ENCODE data around the gene CAMTA1.

The CAMTA1 gene

DNA sequence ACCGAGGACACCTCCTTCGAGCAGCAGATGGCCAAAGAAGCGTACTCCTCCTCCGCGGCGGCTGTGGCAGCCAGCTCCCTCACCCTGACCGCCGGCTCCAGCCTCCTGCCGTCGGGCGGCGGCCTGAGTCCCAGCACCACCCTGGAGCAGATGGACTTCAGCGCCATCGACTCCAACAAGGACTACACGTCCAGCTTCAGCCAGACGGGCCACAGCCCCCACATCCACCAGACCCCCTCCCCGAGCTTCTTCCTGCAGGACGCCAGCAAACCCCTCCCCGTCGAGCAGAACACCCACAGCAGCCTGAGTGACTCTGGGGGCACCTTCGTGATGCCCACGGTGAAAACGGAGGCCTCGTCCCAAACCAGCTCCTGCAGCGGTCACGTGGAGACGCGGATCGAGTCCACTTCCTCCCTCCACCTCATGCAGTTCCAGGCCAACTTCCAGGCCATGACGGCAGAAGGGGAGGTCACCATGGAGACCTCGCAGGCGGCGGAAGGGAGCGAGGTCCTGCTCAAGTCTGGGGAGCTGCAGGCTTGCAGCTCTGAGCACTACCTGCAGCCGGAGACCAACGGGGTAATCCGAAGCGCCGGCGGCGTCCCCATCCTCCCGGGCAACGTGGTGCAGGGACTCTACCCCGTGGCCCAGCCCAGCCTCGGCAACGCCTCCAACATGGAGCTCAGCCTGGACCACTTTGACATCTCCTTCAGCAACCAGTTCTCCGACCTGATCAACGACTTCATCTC is 879.1 kb downstream of the CAMTA1 start:
- H4K20me1 ChIP-seq (ENCODE audit: insufficient read depth, low read length) = peaks cover 3% of the 10 kb centered on the region; the same call in 1 of the 2 replicates
- H3K27me3 ChIP-seq (ENCODE audit: insufficient read depth, low read length, poor library complexity) = no peaks in the 10 kb centered on the region
- H3K36me3 ChIP-seq (ENCODE audit: insufficient read depth, low read length) = no peaks in the 10 kb centered on the region
- no peak for TF ChIP-seq EZH2 (IDR thresholded peaks at IDR 0.05; ENCODE audit: borderline replicate concordance, low read depth, low read length, severe bottlenecking)
- TF ChIP-seq, protein P1, sequence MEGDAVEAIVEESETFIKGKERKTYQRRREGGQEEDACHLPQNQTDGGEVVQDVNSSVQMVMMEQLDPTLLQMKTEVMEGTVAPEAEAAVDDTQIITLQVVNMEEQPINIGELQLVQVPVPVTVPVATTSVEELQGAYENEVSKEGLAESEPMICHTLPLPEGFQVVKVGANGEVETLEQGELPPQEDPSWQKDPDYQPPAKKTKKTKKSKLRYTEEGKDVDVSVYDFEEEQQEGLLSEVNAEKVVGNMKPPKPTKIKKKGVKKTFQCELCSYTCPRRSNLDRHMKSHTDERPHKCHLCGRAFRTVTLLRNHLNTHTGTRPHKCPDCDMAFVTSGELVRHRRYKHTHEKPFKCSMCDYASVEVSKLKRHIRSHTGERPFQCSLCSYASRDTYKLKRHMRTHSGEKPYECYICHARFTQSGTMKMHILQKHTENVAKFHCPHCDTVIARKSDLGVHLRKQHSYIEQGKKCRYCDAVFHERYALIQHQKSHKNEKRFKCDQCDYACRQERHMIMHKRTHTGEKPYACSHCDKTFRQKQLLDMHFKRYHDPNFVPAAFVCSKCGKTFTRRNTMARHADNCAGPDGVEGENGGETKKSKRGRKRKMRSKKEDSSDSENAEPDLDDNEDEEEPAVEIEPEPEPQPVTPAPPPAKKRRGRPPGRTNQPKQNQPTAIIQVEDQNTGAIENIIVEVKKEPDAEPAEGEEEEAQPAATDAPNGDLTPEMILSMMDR (IDR thresholded peaks at IDR 0.05; ENCODE audit: borderline replicate concordance, extremely low read depth, low read length, poor library complexity, severe bottlenecking) = no peak
- no peak overlapping the region for H3K4me3 ChIP-seq (ENCODE audit: low read depth in 1 of 2, low read length in 2 of 2)
- H3K27ac ChIP-seq (ENCODE audit: low read length) = no peak overlapping the region
- DNase-seq (no peak), ATAC-seq (ENCODE audit: insufficient read depth, low read depth) (no peak)
- no peaks in the 10 kb centered on the region for H3K79me2 ChIP-seq (ENCODE audit: insufficient read depth, low read length)
- no peak overlapping the region for H3K4me2 ChIP-seq (ENCODE audit: insufficient read depth, low read length)
- no peaks in the 10 kb centered on the region for H3K4me1 ChIP-seq (ENCODE audit: insufficient read depth, low read length)
- no peak overlapping the region for H3K9ac ChIP-seq (ENCODE audit: low read depth, low read length)
- H2AFZ ChIP-seq (ENCODE audit: low read depth, low read length) = no peak overlapping the region
- no peaks in the 10 kb centered on the region for H3K9me3 ChIP-seq (ENCODE audit: insufficient read depth, low read length, severe bottlenecking)

DNA sequence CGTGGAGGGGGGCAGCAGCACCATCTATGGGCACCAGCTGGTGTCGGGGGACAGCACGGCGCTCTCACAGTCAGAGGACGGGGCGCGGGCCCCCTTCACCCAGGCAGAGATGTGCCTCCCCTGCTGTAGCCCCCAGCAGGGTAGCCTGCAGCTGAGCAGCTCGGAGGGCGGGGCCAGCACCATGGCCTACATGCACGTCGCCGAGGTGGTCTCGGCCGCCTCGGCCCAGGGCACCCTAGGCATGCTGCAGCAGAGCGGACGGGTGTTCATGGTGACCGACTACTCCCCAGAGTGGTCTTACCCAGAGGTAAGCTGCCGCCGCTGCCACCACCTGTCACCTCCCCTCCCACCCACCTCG is 879.6 kb downstream of the CAMTA1 start:
- H3K79me2 ChIP-seq (ENCODE audit: insufficient read depth, low read length) = no peaks in the 10 kb centered on the region
- TF ChIP-seq, protein P1 (IDR thresholded peaks at IDR 0.05; ENCODE audit: borderline replicate concordance, extremely low read depth, low read length, poor library complexity, severe bottlenecking) = no peak
- TF ChIP-seq EZH2 (IDR thresholded peaks at IDR 0.05; ENCODE audit: borderline replicate concordance, low read depth, low read length, severe bottlenecking) = no peak
- no peak overlapping the region for H3K9ac ChIP-seq (ENCODE audit: low read depth, low read length)
- no peak overlapping the region for H2AFZ ChIP-seq (ENCODE audit: low read depth, low read length)
- H3K36me3 ChIP-seq (ENCODE audit: insufficient read depth, low read length) = no peaks in the 10 kb centered on the region
- H3K4me2 ChIP-seq (ENCODE audit: insufficient read depth, low read length) = no peak overlapping the region
- no peaks in the 10 kb centered on the region for H3K4me1 ChIP-seq (ENCODE audit: insufficient read depth, low read length)
- H4K20me1 ChIP-seq (ENCODE audit: insufficient read depth, low read length) = peaks cover 6% of the 10 kb centered on the region
- no peaks in the 10 kb centered on the region for H3K9me3 ChIP-seq (ENCODE audit: insufficient read depth, low read length, severe bottlenecking)
- H3K27me3 ChIP-seq (ENCODE audit: insufficient read depth, low read length, poor library complexity) = no peaks in the 10 kb centered on the region
- H3K27ac ChIP-seq (ENCODE audit: low read length) = no peak overlapping the region
- ATAC-seq (ENCODE audit: insufficient read depth, low read depth) = no peak
- no peak overlapping the region for H3K4me3 ChIP-seq (ENCODE audit: low read depth in 1 of 2, low read length in 2 of 2)
- DNase-seq = no peak

DNA sequence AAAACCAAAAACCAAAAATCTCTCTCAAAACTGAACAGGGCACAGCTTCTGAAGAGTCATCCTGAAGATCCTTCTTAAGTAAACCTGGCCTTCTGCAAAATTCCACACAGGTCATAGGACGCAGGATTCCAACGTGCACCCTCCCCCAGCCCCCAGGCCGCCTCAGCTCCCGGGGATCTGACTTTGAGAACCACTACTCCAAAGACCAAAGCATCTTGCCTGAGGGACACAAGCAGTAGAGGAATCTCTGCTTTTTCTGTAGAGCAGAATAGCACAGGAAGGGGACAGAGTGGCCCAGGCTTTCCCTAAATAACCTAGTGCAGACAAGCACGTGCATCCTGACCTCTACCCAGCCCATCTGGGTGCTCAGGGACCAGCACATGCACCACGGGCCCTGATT is 881.0 kb downstream of the CAMTA1 start:
- Histone ChIP-seq H3K36me3 (ENCODE audit: insufficient read depth, low read length) (no peaks in the 10 kb centered on the region), H3K4me2 (ENCODE audit: insufficient read depth, low read length) (no peak overlapping the region), H3K9me3 (ENCODE audit: insufficient read depth, low read length, severe bottlenecking) (no peaks in the 10 kb centered on the region), H3K9ac (ENCODE audit: low read depth, low read length) (no peak overlapping the region), H4K20me1 (ENCODE audit: insufficient read depth, low read length) (peaks cover 14% of the 10 kb centered on the region), H3K79me2 (ENCODE audit: insufficient read depth, low read length) (no peaks in the 10 kb centered on the region), H3K27me3 (ENCODE audit: insufficient read depth, low read length, poor library complexity) (no peaks in the 10 kb centered on the region), H2AFZ (ENCODE audit: low read depth, low read length) (no peak overlapping the region), H3K4me1 (ENCODE audit: insufficient read depth, low read length) (no peaks in the 10 kb centered on the region), H3K27ac (ENCODE audit: low read length) (no peak overlapping the region), H3K4me3 (ENCODE audit: low read depth in 1 of 2, low read length in 2 of 2) (no peak overlapping the region)
- TF ChIP-seq, protein P1 (IDR thresholded peaks at IDR 0.05; ENCODE audit: borderline replicate concordance, extremely low read depth, low read length, poor library complexity, severe bottlenecking) = no peak
- no peak for TF ChIP-seq EZH2 (IDR thresholded peaks at IDR 0.05; ENCODE audit: borderline replicate concordance, low read depth, low read length, severe bottlenecking)
- DNase-seq = no peak
- no peak for ATAC-seq (ENCODE audit: insufficient read depth, low read depth)

All from DND-41 (cell line).